Sigmoid colon (tissue), 7 donors: ENCODE results near the gene KLRB1. TPM values are rescaled to one million over a fixed set of nuclear protein-coding genes. Genes with fewer than 3 reads are reported as not detected.

Source experiments
- DNase-seq: peaks from one replicate; pipeline ENCODE4 v3.0.0-alpha.2; 2019
- H3K27ac ChIP-seq, 4 donors: fragments of 200-600 bp; sonication (generic); one replicate each; pipeline ENCODE4 v1.5.1; 2016 to 2019; ENCODE audit warnings: mild to moderate bottlenecking in 1 of 4
- H3K27me3 ChIP-seq, 3 donors: fragments of 200-600 bp; sonication (generic); one replicate each; pipeline ENCODE4 v1.5.1; 2019; ENCODE audit warnings: mild to moderate bottlenecking in 1 of 3
- H3K36me3 ChIP-seq, 4 donors: fragments of 200-600 bp; sonication (generic); one replicate each; pipeline ENCODE4 v1.5.1; 2016 to 2019
- H3K4me1 ChIP-seq, 4 donors: fragments of 200-600 bp; sonication (generic); one replicate each; pipeline ENCODE4 v1.5.1; 2017 to 2019
- H3K4me3 ChIP-seq, 4 donors: fragments of 200-600 bp; sonication (generic); one replicate each; pipeline ENCODE4 v1.5.1; 2017 to 2019; ENCODE audit warnings: mild to moderate bottlenecking in 2 of 4, moderate library complexity in 1 of 4
- H3K9me3 ChIP-seq, 4 donors: fragments of 200-600 bp in 3 of 4; sonication (generic) in 3 of 4; one replicate each; pipeline versions ENCODE4 v1.5.1 to v1.6.1; 2013 to 2019
- CTCF ChIP-seq, 4 experiments: fragments of 450-650 bp in 3 of 4; fragments of 200-600 bp in 1 of 4; IDR thresholded peaks; one replicate each; pipeline ENCODE4 v1.5.1; 2016 to 2019; ENCODE audit warnings: antibody characterized with exemption in 4 of 4, mild to moderate bottlenecking in 3 of 4, moderate library complexity in 2 of 4
- EP300 ChIP-seq, 4 donors: sonication (generic); formaldehyde crosslinking; IDR thresholded peaks; one replicate each; pipeline ENCODE4 v1.6.1; 2017; ENCODE audit warnings: antibody characterized with exemption in 4 of 4
- POLR2A ChIP-seq, 2 donors: fragments of 450-650 bp; IDR thresholded peaks; one replicate each; pipeline ENCODE4 v1.6.1; 2016; ENCODE audit warnings: antibody characterized with exemption in 2 of 2, mild to moderate bottlenecking in 2 of 2, moderate library complexity in 2 of 2
- POLR2AphosphoS5 ChIP-seq, 4 donors: sonication (generic); formaldehyde crosslinking; IDR thresholded peaks; one replicate each; pipeline ENCODE4 v1.6.1; 2017; ENCODE audit warnings: antibody characterized with exemption in 4 of 4
- WGBS, 2 donors: extraction: QIAGEN DNeasy Blood & Tissue Kit; methylation state at CpG; one replicate each; pipeline ENCODE4 v1.1.7; 2013; 5-methylcytosine and 5-hydroxymethylcytosine counted together
- intact Hi-C: fragments of 100-400 bp; cut with DNase I; formaldehyde crosslinking; loops from one replicate; pipeline ENCODE4 v1.15.1; 2023
- polyA plus RNA-seq, 3 donors: library from polyadenylated mRNA; stranded (reverse); fragments of 200-250 nt; gene quantifications; one replicate each; pipeline ENCODE4 v1.2.3, GENCODE V29; 2013
- total RNA-seq, 4 donors: library from RNA; depleted of rRNA; stranded (reverse); fragments of >200 nt; gene quantifications; one replicate each; pipeline ENCODE4 v1.1.0, GENCODE V29; 2016
- donor health status: healthy with polysubstance abuse.
- donor health status: Bipolar disorder and iron deficiency.
- donor health status: healthy.

Gene KLRB1
- total and polyA plus RNA-seq, 7 donors: 0.49 to 3.6 (median 1.4) TPM; not detected in 1

GRCh38 chr12:9636150-9636850 lies 28.6 kb upstream of the KLRB1 start:
- TF ChIP-seq POLR2AphosphoS5 (IDR thresholded peaks at IDR 0.05) (no peak), POLR2A (IDR thresholded peaks at IDR 0.05) (no peak), CTCF (IDR thresholded peaks at IDR 0.05) (no peak), EP300 (IDR thresholded peaks at IDR 0.05) (no peak)
- H3K27me3 ChIP-seq: no peaks in the 10 kb centered on the region
- intact Hi-C loops: loop anchor here (10.0 kb wide), 1 partner anchor 69 kb away; no protein-coding TSS in a partner anchor
- H3K27ac ChIP-seq: no peak overlapping the region
- H3K36me3 ChIP-seq: no peaks in the 10 kb centered on the region
- no peaks in the 10 kb centered on the region for H3K9me3 ChIP-seq
- no peak overlapping the region for H3K4me3 ChIP-seq
- no peak for DNase-seq
- WGBS, 2 donors: 79 to 83% methylated on average over 4 of the region's 4 CpGs
- no peaks in the 10 kb centered on the region for H3K4me1 ChIP-seq

GRCh38 chr12:9634969-9635754 lies 27.4 kb upstream of the KLRB1 start:
- no peak for DNase-seq
- no peaks in the 10 kb centered on the region for H3K36me3 ChIP-seq
- TF ChIP-seq POLR2A (IDR thresholded peaks at IDR 0.05) (no peak), CTCF (IDR thresholded peaks at IDR 0.05) (no peak), POLR2AphosphoS5 (IDR thresholded peaks at IDR 0.05) (no peak), EP300 (IDR thresholded peaks at IDR 0.05) (no peak)
- no peaks in the 10 kb centered on the region for H3K27me3 ChIP-seq
- intact Hi-C loops: loop anchor here (10.0 kb wide), 1 partner anchor 70 kb away; no protein-coding TSS in a partner anchor
- no peaks in the 10 kb centered on the region for H3K4me1 ChIP-seq
- H3K27ac ChIP-seq: no peak overlapping the region
- no peaks in the 10 kb centered on the region for H3K9me3 ChIP-seq
- no peak overlapping the region for H3K4me3 ChIP-seq
- WGBS, 2 donors: 59 to 79% methylated on average over 2 of the region's 2 CpGs

GRCh38 chr12:9634177-9634803 lies 26.6 kb upstream of the KLRB1 start:
- TF ChIP-seq POLR2AphosphoS5 (IDR thresholded peaks at IDR 0.05) (no peak), CTCF (IDR thresholded peaks at IDR 0.05) (peak in 2 of 4 experiments; percentile 30 to 54)
- 31 to 33% methylated on average over 2 of the region's 2 CpGs for WGBS, 2 donors
- Histone ChIP-seq H3K27ac (no peak overlapping the region), H3K4me1 (no peaks in the 10 kb centered on the region), H3K27me3 (no peaks in the 10 kb centered on the region), H3K9me3 (no peaks in the 10 kb centered on the region), H3K4me3 (no peak overlapping the region), H3K36me3 (no peaks in the 10 kb centered on the region)
- intact Hi-C loops: loop anchor here (10.0 kb wide), 1 partner anchor 71 kb away; no protein-coding TSS in a partner anchor
- DNase-seq: no peak

- Histone ChIP-seq H3K27ac (no peak overlapping the region), H3K4me3 (no peak overlapping the region), H3K4me1 (no peaks in the 10 kb centered on the region), H3K27me3 (no peaks in the 10 kb centered on the region), H3K9me3 (no peaks in the 10 kb centered on the region), H3K36me3 (no peaks in the 10 kb centered on the region)
- TF ChIP-seq CTCF (IDR thresholded peaks at IDR 0.05): no peak
- TF ChIP-seq POLR2AphosphoS5 (IDR thresholded peaks at IDR 0.05): no peak
- TF ChIP-seq EP300 (IDR thresholded peaks at IDR 0.05): no peak
- no peak for TF ChIP-seq POLR2A (IDR thresholded peaks at IDR 0.05)
- no peak for DNase-seq
- intact Hi-C loops: loop anchor here (10.0 kb wide), 1 partner anchor 72 kb away; no protein-coding TSS in a partner anchor
- 94 to 96% methylated on average over 13 of the region's 13 CpGs for WGBS, 2 donors
These were observed 25.1 kb upstream of the KLRB1 start for GRCh38 chr12:9632766-9633165.
